GM18511 (cell line): Measurements from ENCODE around the gene COL4A1.

Experiments
- ATAC-seq: cut with Tn5 transposase; IDR thresholded peaks from one replicate; pipeline ENCODE4 v1.9.1; 2021; ENCODE audit warnings: mild to moderate bottlenecking, moderate library complexity; ENCODE audit not compliant: unreplicated experiment

Gene COL4A1

GRCh38 chr13:110297766-110298504, 9.0 kb downstream of the COL4A1 start:
- ATAC-seq = no peak

GRCh38 chr13:110297011-110297410, 9.9 kb downstream of the COL4A1 start:
- ATAC-seq = no peak

- ATAC-seq = no peak
Measured at GRCh38 chr13:110294622-110295021, 12.3 kb downstream of the COL4A1 start.

- ATAC-seq = no peak
Measured at GRCh38 chr13:110294146-110294545, 12.8 kb downstream of the COL4A1 start.

- ATAC-seq = no peak
Measured at GRCh38 chr13:110293649-110294048, 13.3 kb downstream of the COL4A1 start.

- no peak for ATAC-seq
Measured at GRCh38 chr13:110293037-110293436, 13.9 kb downstream of the COL4A1 start.

GRCh38 chr13:110291286-110291685, 15.7 kb downstream of the COL4A1 start:
- no peak for ATAC-seq

GRCh38 chr13:110290826-110291225, 16.1 kb downstream of the COL4A1 start:
- no peak for ATAC-seq

- no peak for ATAC-seq
Measured at GRCh38 chr13:110290153-110290552, 16.8 kb downstream of the COL4A1 start.

- no peak for ATAC-seq
Measured at GRCh38 chr13:110289661-110290060, 17.3 kb downstream of the COL4A1 start.

GRCh38 chr13:110289174-110289573, 17.8 kb downstream of the COL4A1 start:
- ATAC-seq = no peak

GRCh38 chr13:110286833-110287819, 19.8 kb downstream of the COL4A1 start:
- no peak for ATAC-seq

GRCh38 chr13:110285991-110286832, 20.7 kb downstream of the COL4A1 start:
- no peak for ATAC-seq

- no peak for ATAC-seq
Measured at GRCh38 chr13:110284779-110285484, 22.0 kb downstream of the COL4A1 start.

- no peak for ATAC-seq
Measured at GRCh38 chr13:110283736-110284517, 23.0 kb downstream of the COL4A1 start.

GRCh38 chr13:110282316-110282841, 24.6 kb downstream of the COL4A1 start:
- no peak for ATAC-seq

GRCh38 chr13:110281736-110282135, 25.2 kb downstream of the COL4A1 start:
- no peak for ATAC-seq

GRCh38 chr13:110280985-110281688, 25.8 kb downstream of the COL4A1 start:
- ATAC-seq = no peak
